GM12873 (cell line): ENCODE data around the gene FAM13C.

Source experiments
- TF ChIP-seq, protein P1 (sequence below): IDR thresholded peaks from 2 replicates; pipeline ENCODE4 v1.5.1; 2012; ENCODE audit warnings: low read depth, mild to moderate bottlenecking, moderate library complexity, low read length, control low read depth; ENCODE audit not compliant: insufficient read depth; ENCODE audit errors: missing control alignments

Gene FAM13C

DNA sequence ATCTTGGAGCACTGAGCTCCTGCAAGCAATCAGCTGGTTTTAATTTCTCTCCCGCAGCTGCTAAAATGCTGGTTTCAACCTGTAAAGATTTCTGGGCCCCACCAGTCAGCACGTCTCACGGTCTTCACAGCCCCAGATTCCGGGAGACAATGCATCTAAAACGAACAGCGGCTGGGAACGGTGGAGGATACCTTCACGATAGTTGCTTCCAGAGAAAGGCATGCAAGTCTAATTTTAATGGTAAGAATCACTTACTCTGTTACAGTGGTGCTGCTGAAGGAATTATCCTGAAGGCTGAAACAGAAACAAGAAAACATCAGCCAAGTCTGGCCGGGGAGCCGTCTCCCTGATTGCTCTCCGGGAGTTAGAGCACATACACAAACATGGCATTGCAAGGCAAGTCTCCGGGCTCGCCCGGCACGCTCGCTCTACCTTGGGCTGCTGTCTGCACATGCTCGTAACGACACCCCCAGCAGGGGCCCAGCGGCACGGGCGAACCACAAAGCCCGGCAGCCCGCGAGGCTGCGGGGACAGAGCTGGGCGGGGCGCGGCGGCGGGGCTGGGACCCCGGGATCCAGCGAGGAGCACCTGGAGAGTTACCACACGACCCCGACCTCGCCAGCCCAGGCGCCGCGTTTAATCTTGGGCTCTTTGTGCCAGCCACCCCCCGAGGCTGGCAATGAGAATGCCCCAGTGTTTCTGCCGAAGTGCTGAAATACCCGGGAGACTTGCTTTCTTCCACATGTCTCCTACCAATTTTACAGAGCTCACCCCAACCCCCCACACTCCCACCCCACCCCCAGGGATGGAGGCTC is at the start of gene FAM13C:
TSS of gene FAM13C (minus strand) at position 406 of the 815 bp plus-strand sequence. CDS start at position 317, 89 bp downstream.
- TF ChIP-seq, protein P1, sequence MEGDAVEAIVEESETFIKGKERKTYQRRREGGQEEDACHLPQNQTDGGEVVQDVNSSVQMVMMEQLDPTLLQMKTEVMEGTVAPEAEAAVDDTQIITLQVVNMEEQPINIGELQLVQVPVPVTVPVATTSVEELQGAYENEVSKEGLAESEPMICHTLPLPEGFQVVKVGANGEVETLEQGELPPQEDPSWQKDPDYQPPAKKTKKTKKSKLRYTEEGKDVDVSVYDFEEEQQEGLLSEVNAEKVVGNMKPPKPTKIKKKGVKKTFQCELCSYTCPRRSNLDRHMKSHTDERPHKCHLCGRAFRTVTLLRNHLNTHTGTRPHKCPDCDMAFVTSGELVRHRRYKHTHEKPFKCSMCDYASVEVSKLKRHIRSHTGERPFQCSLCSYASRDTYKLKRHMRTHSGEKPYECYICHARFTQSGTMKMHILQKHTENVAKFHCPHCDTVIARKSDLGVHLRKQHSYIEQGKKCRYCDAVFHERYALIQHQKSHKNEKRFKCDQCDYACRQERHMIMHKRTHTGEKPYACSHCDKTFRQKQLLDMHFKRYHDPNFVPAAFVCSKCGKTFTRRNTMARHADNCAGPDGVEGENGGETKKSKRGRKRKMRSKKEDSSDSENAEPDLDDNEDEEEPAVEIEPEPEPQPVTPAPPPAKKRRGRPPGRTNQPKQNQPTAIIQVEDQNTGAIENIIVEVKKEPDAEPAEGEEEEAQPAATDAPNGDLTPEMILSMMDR, result no peak

DNA sequence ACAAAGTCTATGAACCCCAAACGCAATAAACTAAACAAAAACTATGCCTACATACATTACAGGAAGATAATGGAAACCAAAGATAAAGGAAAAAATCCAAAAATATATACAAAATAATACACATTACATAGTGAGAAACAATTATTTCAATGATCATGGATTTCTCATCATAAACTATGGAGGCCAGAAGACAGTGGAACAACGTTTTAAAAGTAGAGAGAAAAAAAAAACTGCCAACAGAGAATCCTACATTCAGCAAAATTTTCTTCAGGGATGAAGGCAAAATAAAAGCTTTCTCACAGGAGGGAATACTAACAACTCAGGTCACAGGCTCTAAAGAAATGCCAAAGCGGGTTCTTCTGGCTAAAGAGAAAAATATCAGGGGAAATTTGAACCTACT is 42.9 kb upstream of the FAM13C start:
- TF ChIP-seq, protein P1, result no peak

DNA sequence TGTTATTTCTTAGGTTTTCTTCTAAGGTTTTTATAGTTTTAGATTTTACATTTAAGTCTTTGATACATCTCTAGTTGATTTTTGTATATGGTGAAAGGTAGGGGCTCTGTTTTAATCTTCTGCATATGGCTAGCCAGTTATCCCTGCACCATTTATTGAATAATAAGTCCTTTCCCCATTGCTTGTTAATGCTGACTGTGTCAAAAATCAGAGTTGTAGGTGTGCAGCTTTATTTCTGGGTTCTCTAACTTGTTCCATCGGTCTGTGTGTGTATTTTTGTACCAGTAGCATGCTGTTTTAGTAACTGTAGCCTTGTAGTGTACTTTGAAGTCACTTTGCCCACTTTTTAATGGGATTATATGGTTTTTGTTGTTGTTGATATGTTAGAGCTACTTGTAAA is 37.9 kb upstream of the FAM13C start:
- TF ChIP-seq, protein P1, result no peak

DNA sequence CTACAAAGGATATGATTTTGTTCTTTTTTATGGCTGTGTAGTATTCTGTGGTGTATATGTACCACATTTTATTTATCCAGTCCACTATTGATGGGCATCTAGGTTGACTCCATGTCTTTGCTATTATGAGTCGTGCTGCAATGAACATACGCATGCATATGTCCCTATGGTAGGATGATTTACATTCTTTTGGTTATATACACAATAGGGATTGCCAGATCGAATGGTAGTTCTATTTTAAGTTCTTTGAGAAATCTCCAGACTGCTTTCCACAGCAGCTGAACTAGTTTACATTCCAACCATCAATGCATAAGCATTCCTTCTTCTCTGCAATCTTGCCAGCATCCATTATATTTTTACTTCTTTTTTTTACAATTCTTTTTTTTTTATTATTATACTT is 35.6 kb upstream of the FAM13C start:
- TF ChIP-seq, protein P1, result no peak

DNA sequence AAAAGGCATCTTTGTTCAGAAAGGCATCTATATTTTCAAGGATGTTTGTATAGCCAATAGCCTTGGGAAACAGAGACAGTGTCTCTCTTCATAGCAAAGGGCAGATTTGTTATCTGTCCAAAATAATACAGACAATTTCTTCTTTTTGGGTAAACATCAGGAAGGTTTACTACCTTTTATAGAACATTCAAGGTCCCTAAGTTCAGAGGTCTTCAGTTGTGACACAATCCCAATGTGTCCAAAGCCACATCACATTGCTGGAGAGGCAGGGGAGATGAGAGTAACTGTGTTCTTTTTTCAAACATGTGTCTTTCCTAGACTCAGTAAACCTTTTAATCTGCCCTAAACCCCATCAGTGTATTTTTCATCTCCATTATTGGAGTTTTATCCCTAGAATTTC is 33.6 kb upstream of the FAM13C start:
- TF ChIP-seq, protein P1, result no peak

DNA sequence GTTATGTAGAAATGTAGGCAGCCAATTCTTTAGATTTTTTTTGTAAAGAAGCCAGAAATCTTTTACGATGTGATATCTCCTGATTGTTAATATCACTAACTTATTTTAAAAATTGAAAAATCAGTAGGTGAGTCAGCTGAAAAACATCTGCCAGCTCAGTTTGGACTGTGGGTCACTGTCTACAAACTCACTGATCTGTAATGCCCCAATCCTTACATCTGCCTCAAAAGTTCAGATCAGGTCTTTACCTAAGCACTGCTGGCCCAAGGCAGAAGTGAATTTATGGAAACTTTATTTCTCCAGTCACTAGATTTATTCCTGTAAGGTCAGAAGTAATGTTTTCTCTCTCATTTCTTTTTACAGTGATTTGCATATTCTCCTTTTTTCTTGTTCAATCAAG is 31.0 kb upstream of the FAM13C start:
- TF ChIP-seq, protein P1, result no peak

DNA sequence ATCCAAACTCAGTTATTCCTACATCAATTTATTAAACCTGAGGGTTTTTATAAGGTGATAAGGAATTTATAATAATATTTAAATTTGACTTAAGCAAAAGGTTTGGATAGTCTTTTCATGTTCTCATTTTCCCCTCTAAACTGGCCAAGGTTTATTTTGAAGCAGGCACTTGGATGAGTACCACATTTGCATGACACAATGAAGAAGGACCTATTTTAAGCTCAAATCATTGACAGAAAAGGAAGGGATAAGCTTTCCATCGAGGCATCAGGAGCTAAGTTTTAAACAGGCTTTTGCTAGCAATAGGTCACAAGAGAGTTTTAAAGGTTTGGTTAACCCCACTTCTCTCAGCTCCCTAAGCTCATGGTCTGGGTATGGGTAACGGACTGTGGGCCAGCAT is 28.7 kb upstream of the FAM13C start:
- TF ChIP-seq, protein P1, result no peak
